ENCODE results near the gene RPL41. TPM values are rescaled to one million over a fixed set of nuclear protein-coding genes. Genes with fewer than 3 reads are reported as not detected.

RPL41 gene
- total RNA-seq, 2 donors from 2014 or later, result 4,305 to 4,379 TPM

- Mint-ChIP-seq H3K36me3 (ENCODE audit: low read depth) (peaks cover 73% of the 10 kb centered on the region), H3K4me1 (peaks cover 36% of the 10 kb centered on the region), H3K4me3 (no peak overlapping the region), H3K27ac (no peak overlapping the region), H3K9me3 (no peaks in the 10 kb centered on the region), H3K27me3 (ENCODE audit: insufficient read depth) (no peaks in the 10 kb centered on the region)
- Histone ChIP-seq H3K4me3 (ENCODE audit: low read length) (no peak overlapping the region), H3K36me3 (ENCODE audit: control insufficient read depth, insufficient read depth, low read length) (peaks cover 86% of the 10 kb centered on the region), H3K9ac (ENCODE audit: extremely low read depth, low read length, poor library complexity, severe bottlenecking) (no peak overlapping the region), H3K4me1 (ENCODE audit: control insufficient read depth, insufficient read depth, low read length) (peaks cover 8% of the 10 kb centered on the region), H3K27me3 (ENCODE audit: control insufficient read depth, insufficient read depth, low read length, poor library complexity, severe bottlenecking) (no peaks in the 10 kb centered on the region), H3K27ac (ENCODE audit: low read depth, low read length) (no peak overlapping the region), H3K9me3 (ENCODE audit: control insufficient read depth, low read length) (no peaks in the 10 kb centered on the region)
- 92 to 95% methylated on average over 10 to 17 of the region's 17 CpGs for WGBS, 2 experiments (ENCODE audit: insufficient coverage in 1 of 2, insufficient read length in 1 of 2)
- no peak for DNase-seq
- TF ChIP-seq, protein P1, sequence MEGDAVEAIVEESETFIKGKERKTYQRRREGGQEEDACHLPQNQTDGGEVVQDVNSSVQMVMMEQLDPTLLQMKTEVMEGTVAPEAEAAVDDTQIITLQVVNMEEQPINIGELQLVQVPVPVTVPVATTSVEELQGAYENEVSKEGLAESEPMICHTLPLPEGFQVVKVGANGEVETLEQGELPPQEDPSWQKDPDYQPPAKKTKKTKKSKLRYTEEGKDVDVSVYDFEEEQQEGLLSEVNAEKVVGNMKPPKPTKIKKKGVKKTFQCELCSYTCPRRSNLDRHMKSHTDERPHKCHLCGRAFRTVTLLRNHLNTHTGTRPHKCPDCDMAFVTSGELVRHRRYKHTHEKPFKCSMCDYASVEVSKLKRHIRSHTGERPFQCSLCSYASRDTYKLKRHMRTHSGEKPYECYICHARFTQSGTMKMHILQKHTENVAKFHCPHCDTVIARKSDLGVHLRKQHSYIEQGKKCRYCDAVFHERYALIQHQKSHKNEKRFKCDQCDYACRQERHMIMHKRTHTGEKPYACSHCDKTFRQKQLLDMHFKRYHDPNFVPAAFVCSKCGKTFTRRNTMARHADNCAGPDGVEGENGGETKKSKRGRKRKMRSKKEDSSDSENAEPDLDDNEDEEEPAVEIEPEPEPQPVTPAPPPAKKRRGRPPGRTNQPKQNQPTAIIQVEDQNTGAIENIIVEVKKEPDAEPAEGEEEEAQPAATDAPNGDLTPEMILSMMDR (conservative IDR thresholded peaks at IDR 0.05), result no peak
These were observed 47.9 kb downstream of the RPL41 start for GRCh38 chr12:56164345-56164729.

DNA sequence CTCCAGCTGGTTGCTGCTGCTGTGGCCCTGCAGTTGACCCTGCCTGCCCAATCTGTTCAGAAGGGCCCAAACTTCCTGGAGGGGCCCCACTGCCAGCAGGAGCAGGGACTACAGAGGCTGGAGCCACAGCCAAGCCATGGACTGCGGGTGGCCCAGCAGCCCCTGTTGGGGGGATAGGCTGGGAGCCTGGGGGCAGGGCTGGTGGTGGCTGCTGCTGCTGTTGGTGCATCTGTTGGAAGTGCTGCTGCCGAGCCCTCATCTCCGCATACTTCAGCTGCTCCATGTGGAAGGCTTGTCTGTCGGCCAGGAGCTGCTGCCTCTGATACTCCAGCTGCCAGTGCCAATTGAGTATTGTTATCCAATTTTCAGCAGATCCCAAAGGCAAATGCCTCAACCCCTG lies 48.9 kb downstream of the RPL41 start:
- no peak overlapping the region for H3K4me3 ChIP-seq (ENCODE audit: low read length)
- no peaks in the 10 kb centered on the region for H3K27me3 ChIP-seq (ENCODE audit: control insufficient read depth, insufficient read depth, low read length, poor library complexity, severe bottlenecking)
- H3K27ac ChIP-seq (ENCODE audit: low read depth, low read length), result no peak overlapping the region
- DNase-seq, result peak; percentile 73
- H3K36me3 ChIP-seq (ENCODE audit: control insufficient read depth, insufficient read depth, low read length), result peaks cover 86% of the 10 kb centered on the region
- TF ChIP-seq, protein P1 (conservative IDR thresholded peaks at IDR 0.05), result no peak
- Mint-ChIP-seq H3K4me1 (peaks cover 26% of the 10 kb centered on the region), H3K4me3 (no peak overlapping the region), H3K36me3 (ENCODE audit: low read depth) (peaks cover 73% of the 10 kb centered on the region), H3K9me3 (no peaks in the 10 kb centered on the region), H3K27me3 (ENCODE audit: insufficient read depth) (no peaks in the 10 kb centered on the region), H3K27ac (peak overlapping the region; percentile 6)
- WGBS, 2 experiments (ENCODE audit: insufficient coverage in 1 of 2, insufficient read length in 1 of 2), result 90 to 91% methylated on average over 3 to 4 of the region's 4 CpGs
- H3K4me1 ChIP-seq (ENCODE audit: control insufficient read depth, insufficient read depth, low read length), result peaks cover 5% of the 10 kb centered on the region
- no peak overlapping the region for H3K9ac ChIP-seq (ENCODE audit: extremely low read depth, low read length, poor library complexity, severe bottlenecking)
- no peaks in the 10 kb centered on the region for H3K9me3 ChIP-seq (ENCODE audit: control insufficient read depth, low read length)

Other genes with a start within 250 kb of the RPL41 start
- 10 to 100 TPM; 76.1 to 79.4 TPM for gene PYM1, start 188.7 kb upstream of the RPL41 start, total RNA-seq
- 10 to 100 TPM; 10.2 to 11.1 TPM for gene DGKA, start 185.5 kb upstream of the RPL41 start, total RNA-seq
- gene PMEL, start 150.6 kb upstream of the RPL41 start, total RNA-seq, result 10 to 100 TPM; 17.2 to 20.8 TPM
- 10 to 100 TPM; 60.8 to 69.8 TPM for gene CDK2, start 149.8 kb upstream of the RPL41 start, total RNA-seq
- gene RAB5B, start 142.6 kb upstream of the RPL41 start, total RNA-seq, result 10 to 100 TPM; 91.3 to 95.5 TPM
- 10 to 100 TPM; 23.2 to 27.5 TPM for gene SUOX, start 119.4 kb upstream of the RPL41 start, total RNA-seq
- gene IKZF4, start 95.6 kb upstream of the RPL41 start, total RNA-seq, result 10 to 100 TPM in 1 of 2 donors, 1 to 10 TPM in 1; 9.8 to 10.2 TPM
- 10 to 100 TPM; 35.8 to 58.6 TPM for gene RPS26, start 74.7 kb upstream of the RPL41 start, total RNA-seq
- 10 to 100 TPM; 45.7 to 51.8 TPM for gene ERBB3, start 36.5 kb upstream of the RPL41 start, total RNA-seq
- 100 to 1,000 TPM; 128 to 161 TPM for gene PA2G4, start 12.1 kb upstream of the RPL41 start, total RNA-seq
- 1 to 10 TPM; 7.9 to 9.1 TPM for gene ZC3H10, start 1.6 kb downstream of the RPL41 start, total RNA-seq
- 100 to 1,000 TPM in 1 of 2 donors, 10 to 100 TPM in 1; 97.0 to 118 TPM for gene ESYT1, start 11.6 kb downstream of the RPL41 start, total RNA-seq
- 100 to 1,000 TPM; 153 to 191 TPM for gene MYL6B, start 36.0 kb downstream of the RPL41 start, total RNA-seq
- gene MYL6, start 41.7 kb downstream of the RPL41 start, total RNA-seq, result 1,000 to 10,000 TPM; 1,640 to 1,647 TPM
- 100 to 1,000 TPM; 127 to 129 TPM for gene SMARCC2, start 72.8 kb downstream of the RPL41 start, total RNA-seq
- gene RNF41, start 105.3 kb downstream of the RPL41 start, total RNA-seq, result 10 to 100 TPM; 45.8 to 48.9 TPM
- 10 to 100 TPM; 27.0 to 35.1 TPM for gene NABP2, start 107.7 kb downstream of the RPL41 start, total RNA-seq
- gene SLC39A5, start 113.4 kb downstream of the RPL41 start, total RNA-seq, result 1 to 10 TPM; 2.5 to 3.2 TPM
- 10 to 100 TPM; 39.3 to 54.9 TPM for gene ANKRD52, start 141.8 kb downstream of the RPL41 start, total RNA-seq
- gene COQ10A, start 150.3 kb downstream of the RPL41 start, total RNA-seq, result 10 to 100 TPM; 20.5 to 23.2 TPM
- gene CS, start 183.7 kb downstream of the RPL41 start, total RNA-seq, result 100 to 1,000 TPM; 134 to 167 TPM
- 100 to 1,000 TPM; 183 to 198 TPM for gene CNPY2, start 199.4 kb downstream of the RPL41 start, total RNA-seq
- 10 to 100 TPM; 66.5 to 90.3 TPM for gene PAN2, start 217.4 kb downstream of the RPL41 start, total RNA-seq
- 10 to 100 TPM in 1 of 2 donors, 1 to 10 TPM in 1; 4.6 to 10.4 TPM for gene IL23A, start 222.3 kb downstream of the RPL41 start, total RNA-seq
- 100 to 1,000 TPM; 107 to 112 TPM for gene STAT2, start 243.5 kb downstream of the RPL41 start, total RNA-seq
- not detected for gene APOF, start 246.2 kb downstream of the RPL41 start, total RNA-seq